Stimulated activated memory B cell treated with anti-CD40 and anti-IgM and Interleukin-4, amounts not matched to agents 10 μg/mL and 1 μg/mL and 100 μg/mL, for 72 hours (primary cell): Measurements from ENCODE around the gene AGPAT2.
"Not testable (repeated sequence)": the region's sequence is repeated elsewhere in the genome, so short reads cannot be mapped to it uniquely, and the experiment has no call there.

ENCODE experiments used
- ATAC-seq: fragments of 150-1000 bp; cut with Tn5 transposase; 2 replicates; pipeline ENCODE4 v1.10.0; 2021
- H3K27ac Mint-ChIP-seq: one replicate; pipeline ENCODE4 v1.8.0; 2022; ENCODE audit warnings: mild to moderate bottlenecking, mixed read lengths
- H3K27me3 Mint-ChIP-seq: one replicate; pipeline ENCODE4 v1.8.0; 2022; ENCODE audit warnings: mixed read lengths
- H3K36me3 Mint-ChIP-seq: one replicate; pipeline ENCODE4 v1.8.0; 2022; ENCODE audit warnings: mixed read lengths
- H3K4me1 Mint-ChIP-seq: one replicate; pipeline ENCODE4 v1.8.0; 2022; ENCODE audit warnings: mixed read lengths
- H3K4me3 Mint-ChIP-seq: one replicate; pipeline ENCODE4 v1.8.0; 2022; ENCODE audit warnings: mild to moderate bottlenecking, moderate library complexity, mixed read lengths
- H3K9me3 Mint-ChIP-seq: one replicate; pipeline ENCODE4 v1.8.0; 2022; ENCODE audit warnings: mixed read lengths

Gene AGPAT2

DNA sequence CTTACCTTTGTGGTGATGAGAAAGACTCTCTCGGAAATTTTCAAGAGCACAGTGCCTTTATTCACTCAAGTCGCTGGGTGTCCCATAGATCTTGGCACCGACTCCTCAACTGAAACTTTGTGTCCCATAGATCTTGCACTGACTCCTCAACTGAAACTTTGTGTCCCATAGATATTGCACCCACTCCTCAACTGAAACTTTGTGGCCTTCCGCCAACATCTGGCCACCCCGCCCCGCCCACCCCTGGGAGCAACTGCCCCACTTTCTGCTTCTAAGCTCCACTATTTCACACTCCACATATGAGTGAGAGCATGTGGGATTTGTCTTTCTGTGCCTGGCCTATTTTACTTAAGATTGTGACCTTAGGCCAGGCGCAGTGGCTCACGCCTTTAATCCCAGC lies 37.2 kb downstream of the AGPAT2 start:
- H3K4me3 Mint-ChIP-seq: no peak overlapping the region
- H3K36me3 Mint-ChIP-seq: no peaks in the 10 kb centered on the region
- no peak for ATAC-seq
- H3K27ac Mint-ChIP-seq: no peak overlapping the region
- H3K27me3 Mint-ChIP-seq: peaks cover 66% of the 10 kb centered on the region
- peaks cover 24% of the 10 kb centered on the region for H3K4me1 Mint-ChIP-seq
- H3K9me3 Mint-ChIP-seq: no peaks in the 10 kb centered on the region

GRCh38 chr9:136648751-136649150 lies 38.5 kb downstream of the AGPAT2 start:
- Mint-ChIP-seq H3K4me3 (no peak overlapping the region), H3K27me3 (peaks cover 64% of the 10 kb centered on the region), H3K4me1 (peaks cover 32% of the 10 kb centered on the region), H3K27ac (peak overlapping the region; percentile 25), H3K9me3 (no peaks in the 10 kb centered on the region), H3K36me3 (no peaks in the 10 kb centered on the region)
- ATAC-seq: no peak

DNA sequence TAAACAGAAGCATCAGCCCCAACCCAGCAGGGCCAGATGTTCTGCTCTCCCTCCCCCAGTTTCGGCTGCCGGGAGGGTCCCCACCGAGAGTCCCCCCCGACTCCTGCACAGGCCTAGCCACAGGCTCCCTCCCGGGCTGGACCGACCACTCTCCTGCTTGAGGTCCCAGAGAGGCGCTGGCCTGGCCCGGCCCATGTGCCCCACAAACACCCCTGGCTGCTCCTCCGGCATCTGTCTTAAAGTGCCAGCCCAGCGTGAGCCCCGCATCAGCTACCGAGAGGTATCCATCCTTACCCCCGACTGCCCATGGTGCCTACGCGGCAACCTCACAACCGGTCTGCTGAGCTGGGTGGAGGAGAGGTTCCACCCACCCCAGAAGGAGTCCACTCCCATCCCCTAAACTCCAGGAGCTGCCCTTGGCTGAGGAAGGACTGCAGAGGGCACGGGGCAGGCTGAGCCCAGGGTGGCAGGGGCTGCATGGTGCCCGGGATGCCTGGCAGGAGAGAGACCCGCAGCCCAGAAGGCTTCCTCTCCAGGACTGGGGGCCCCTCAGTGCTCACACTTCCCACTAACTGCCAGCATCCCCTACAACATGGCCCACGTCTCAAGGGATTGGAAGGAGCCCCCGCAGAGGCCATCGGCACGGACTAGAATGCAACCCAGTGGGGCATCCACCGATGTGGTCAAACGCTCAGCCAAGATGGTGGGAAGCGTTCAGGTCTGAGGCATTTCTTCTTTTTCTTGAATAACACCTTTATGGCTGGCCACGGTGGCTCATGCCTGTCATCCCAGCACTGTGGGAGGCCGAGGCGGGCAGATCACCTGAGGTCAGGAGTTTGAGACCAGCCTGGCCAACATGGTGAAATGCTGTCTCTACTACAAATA lies 40.2 kb downstream of the AGPAT2 start:
- H3K27me3 Mint-ChIP-seq: peaks cover 64% of the 10 kb centered on the region
- H3K36me3 Mint-ChIP-seq: no peaks in the 10 kb centered on the region
- no peak for ATAC-seq
- H3K9me3 Mint-ChIP-seq: no peaks in the 10 kb centered on the region
- H3K4me3 Mint-ChIP-seq: no peak overlapping the region
- H3K27ac Mint-ChIP-seq: peak overlapping the region; percentile 51
- peaks cover 34% of the 10 kb centered on the region for H3K4me1 Mint-ChIP-seq

DNA sequence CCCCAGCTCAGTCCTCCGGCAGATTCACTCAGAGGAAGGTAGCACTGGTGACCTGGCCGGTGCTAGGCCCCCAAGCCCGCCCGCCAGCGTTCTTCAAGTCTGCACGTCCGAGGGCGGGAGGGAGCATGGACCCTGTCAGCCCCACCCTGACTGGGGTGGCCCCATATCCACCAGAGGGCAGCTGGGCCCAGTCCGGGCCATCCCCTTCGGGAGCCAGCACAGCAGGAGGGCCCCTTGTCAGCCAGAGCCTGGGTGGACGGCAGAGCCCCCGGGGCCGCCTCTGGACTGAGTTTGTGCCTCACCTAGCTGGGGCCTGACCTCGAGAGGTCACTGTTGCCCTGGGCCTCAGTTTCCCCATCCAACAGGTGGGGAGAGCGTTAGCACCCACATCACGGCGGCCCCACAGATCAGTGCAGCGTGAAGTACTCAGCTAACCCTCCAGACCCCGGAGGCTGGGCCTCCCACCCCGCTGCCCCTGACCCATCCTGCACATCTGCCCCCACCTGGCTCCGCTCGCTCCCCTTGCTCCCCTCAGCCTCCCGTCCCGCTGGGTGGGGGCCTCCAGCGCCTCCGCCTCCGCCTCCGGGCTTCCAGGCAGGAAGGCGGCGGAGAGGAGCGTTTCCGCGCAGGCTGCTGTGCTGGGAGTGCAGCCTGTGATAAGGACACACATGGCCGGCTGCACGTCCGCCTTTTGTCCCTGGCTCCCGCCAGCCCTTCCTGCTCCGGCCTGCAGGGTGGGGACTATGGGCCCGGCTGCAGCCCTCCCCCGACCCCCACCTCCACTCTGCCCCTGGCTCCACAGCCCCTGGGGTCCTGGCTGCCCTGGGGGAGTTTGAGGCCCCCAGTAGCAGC lies 41.1 kb downstream of the AGPAT2 start:
- H3K27me3 Mint-ChIP-seq: peaks cover 63% of the 10 kb centered on the region

GRCh38 chr9:136645352-136645902 lies 41.8 kb downstream of the AGPAT2 start:
- Mint-ChIP-seq H3K9me3 (no peaks in the 10 kb centered on the region), H3K4me3 (no peak overlapping the region), H3K27ac (no peak overlapping the region), H3K4me1 (peaks cover 26% of the 10 kb centered on the region), H3K36me3 (no peaks in the 10 kb centered on the region), H3K27me3 (peaks cover 70% of the 10 kb centered on the region)
- ATAC-seq: no peak

More for the DNA sequence above, 41.1 kb downstream of the AGPAT2 start:
- peak overlapping the region; percentile 51 for H3K27ac Mint-ChIP-seq
- H3K4me3 Mint-ChIP-seq: no peak overlapping the region
- no peaks in the 10 kb centered on the region for H3K9me3 Mint-ChIP-seq
- no peaks in the 10 kb centered on the region for H3K36me3 Mint-ChIP-seq
- ATAC-seq: no peak
- H3K4me1 Mint-ChIP-seq: peaks cover 33% of the 10 kb centered on the region

DNA sequence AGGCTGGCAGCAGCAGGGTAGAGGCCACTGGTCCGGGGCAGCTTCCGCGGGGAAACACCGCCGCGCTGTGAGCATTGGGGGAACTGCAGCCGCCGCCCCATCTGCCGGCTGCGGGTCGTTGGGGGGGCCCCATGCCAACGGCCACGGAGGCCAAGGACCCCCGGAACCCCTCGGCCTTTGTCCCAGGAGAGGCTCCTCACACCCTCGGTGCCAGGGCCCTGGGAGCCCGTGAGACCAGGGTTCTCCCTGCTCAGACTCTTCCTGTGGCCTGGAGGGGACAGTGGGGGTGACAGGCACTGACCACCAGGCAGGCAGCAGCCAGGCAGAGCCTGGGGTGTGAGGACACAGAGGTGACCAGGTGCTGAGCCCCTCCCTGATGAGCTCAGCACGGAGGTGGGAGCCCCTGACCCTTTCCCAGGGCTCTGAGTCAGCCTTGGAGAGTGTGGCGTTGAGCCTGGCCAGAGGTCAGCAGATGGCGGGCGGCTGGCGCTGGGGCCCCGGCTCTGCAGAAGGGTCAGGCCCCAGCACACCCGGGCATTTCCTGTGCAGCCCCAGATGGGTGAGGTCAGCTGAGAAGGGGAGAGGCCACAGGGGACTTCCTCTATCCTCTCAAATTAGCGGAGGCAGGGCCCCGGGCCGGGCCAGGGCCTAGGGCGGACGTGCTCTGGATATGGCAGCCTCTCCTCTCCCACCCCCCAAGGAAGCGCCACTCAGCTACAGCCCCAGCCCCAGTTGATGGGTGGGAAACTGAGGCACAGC lies 42.5 kb downstream of the AGPAT2 start:
- H3K9me3 Mint-ChIP-seq: no peaks in the 10 kb centered on the region
- peak; percentile 86 for ATAC-seq

GRCh38 chr9:136644343-136644592 lies 43.0 kb downstream of the AGPAT2 start:
- Mint-ChIP-seq H3K27ac (no peak overlapping the region), H3K4me3 (no peak overlapping the region), H3K27me3 (peaks cover 77% of the 10 kb centered on the region), H3K9me3 (no peaks in the 10 kb centered on the region), H3K36me3 (no peaks in the 10 kb centered on the region), H3K4me1 (peaks cover 25% of the 10 kb centered on the region)
- ATAC-seq: no peak

More for the DNA sequence above, 42.5 kb downstream of the AGPAT2 start:
- H3K4me1 Mint-ChIP-seq: peaks cover 25% of the 10 kb centered on the region
- H3K36me3 Mint-ChIP-seq: no peaks in the 10 kb centered on the region
- no peak overlapping the region for H3K4me3 Mint-ChIP-seq
- peaks cover 77% of the 10 kb centered on the region for H3K27me3 Mint-ChIP-seq
- H3K27ac Mint-ChIP-seq: no peak overlapping the region

DNA sequence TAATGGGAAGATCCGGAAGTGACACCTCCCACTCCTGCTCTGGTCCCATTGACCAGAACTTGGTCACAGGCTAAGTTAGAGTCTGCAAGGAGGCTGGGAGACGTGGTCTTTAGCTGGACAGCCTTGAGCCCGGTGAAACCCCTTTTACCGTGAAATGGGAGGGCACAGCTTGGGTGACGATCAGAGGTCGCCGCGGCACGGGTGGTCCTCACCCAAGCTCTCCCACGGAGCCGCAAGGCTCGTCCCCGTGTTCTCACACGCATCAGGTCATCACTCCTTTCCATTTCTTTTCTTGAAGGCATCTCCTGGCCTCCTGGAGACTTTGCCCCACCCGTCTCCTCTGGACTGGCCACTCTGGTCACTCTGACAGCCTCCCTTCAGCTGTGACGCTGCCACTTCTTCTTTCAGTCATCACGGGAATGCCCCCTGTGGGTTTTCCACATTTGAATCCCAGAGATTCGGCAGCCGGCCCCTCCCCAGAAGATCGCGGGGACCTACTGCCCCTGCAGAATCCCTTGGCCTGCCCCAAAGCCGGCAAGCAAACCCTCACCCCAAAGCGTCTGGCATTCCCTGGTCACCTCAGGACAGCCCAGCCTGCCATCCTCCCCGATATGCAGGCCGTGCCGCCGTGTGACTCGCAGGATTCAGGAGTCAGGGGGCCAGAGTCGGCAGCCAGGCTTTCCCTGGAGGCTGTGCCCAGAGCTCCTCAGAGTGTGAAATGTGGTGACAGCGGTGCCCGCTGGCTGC lies 43.5 kb downstream of the AGPAT2 start:
- no peaks in the 10 kb centered on the region for H3K36me3 Mint-ChIP-seq
- no peak overlapping the region for H3K4me3 Mint-ChIP-seq
- peaks cover 74% of the 10 kb centered on the region for H3K27me3 Mint-ChIP-seq
- no peak for ATAC-seq
- peaks cover 25% of the 10 kb centered on the region for H3K4me1 Mint-ChIP-seq
- no peaks in the 10 kb centered on the region for H3K9me3 Mint-ChIP-seq
- H3K27ac Mint-ChIP-seq: no peak overlapping the region

DNA sequence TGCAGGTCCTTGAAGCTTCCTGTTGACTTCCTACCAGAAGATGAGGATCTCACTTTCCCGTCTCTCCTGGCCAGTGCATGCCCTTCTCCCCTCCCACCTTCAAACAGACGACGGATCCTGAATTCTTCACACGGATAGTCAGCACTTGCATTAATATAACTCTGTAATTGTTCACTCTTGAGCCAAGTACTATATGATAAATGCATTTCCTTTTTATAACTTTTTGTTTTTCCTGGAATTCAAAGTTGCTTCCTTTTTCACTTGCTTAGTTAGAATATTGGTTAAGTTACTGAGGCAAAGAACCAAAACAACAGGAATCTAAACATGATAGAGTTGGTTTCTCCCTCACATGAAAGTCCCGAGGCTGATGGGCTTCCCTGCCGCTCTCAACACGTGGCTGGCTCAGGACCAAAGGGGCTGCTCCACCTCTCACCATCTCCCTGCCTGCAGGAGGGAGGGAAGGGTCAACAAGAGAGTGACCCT lies 44.8 kb downstream of the AGPAT2 start:
- Mint-ChIP-seq H3K9me3 (no peaks in the 10 kb centered on the region), H3K27me3 (peaks cover 68% of the 10 kb centered on the region), H3K36me3 (no peaks in the 10 kb centered on the region), H3K27ac (no peak overlapping the region), H3K4me3 (no peak overlapping the region), H3K4me1 (peaks cover 25% of the 10 kb centered on the region)
- no peak for ATAC-seq

DNA sequence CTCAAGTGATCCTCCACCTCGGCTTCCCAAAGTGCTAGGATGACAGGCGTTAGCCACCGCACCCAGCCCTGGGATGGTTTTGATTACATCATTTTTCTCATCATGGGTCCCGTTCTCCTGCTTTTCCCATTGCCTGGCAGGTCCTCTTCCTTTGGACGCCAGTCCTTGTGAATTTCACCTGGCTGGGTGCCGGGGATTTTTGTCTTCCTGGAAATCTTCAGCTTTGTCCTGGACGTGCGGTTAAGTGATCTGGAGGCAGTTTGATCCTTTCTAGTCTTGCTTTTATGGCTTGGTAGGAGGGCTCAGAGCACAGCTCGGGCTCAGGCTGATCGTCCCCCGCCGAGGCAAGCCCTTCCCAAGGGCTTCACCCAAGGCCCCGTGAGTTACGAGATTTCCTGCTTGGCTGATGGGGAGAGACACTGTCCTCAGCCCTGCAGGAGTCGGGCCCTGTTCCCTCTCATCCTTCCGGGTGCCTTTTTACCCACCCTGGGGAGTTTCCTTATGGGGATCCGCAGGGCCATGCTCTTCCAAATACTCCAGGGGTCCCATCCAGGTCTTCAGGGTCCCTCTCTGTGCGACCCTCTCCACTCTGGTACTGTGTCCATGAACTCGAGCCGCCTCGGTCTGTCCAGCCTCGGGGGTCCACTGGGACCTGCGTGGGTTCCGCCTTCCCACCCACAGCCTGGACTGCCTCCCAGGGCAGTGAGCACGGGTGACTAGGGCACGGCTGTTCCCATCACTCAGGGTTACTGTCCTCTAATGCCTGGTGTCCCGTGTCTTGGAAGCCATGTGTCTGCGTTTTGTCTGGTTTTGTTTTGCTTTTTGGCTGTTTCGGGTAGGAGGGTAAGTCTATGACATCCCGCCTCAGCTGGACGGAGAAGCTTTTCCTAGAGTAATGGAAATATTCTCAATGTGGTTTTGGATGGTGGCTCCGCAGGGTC lies 46.8 kb downstream of the AGPAT2 start:
- H3K27ac Mint-ChIP-seq: no peak overlapping the region
- no peak overlapping the region for H3K4me3 Mint-ChIP-seq
- H3K27me3 Mint-ChIP-seq: peaks cover 62% of the 10 kb centered on the region
- ATAC-seq: no peak
- H3K9me3 Mint-ChIP-seq: no peaks in the 10 kb centered on the region
- H3K36me3 Mint-ChIP-seq: no peaks in the 10 kb centered on the region
- peaks cover 14% of the 10 kb centered on the region for H3K4me1 Mint-ChIP-seq

- Mint-ChIP-seq H3K4me1 (no peaks in the 10 kb centered on the region), H3K27ac (no peak overlapping the region), H3K4me3 (no peak overlapping the region), H3K27me3 (peaks cover 28% of the 10 kb centered on the region), H3K9me3 (no peaks in the 10 kb centered on the region), H3K36me3 (no peaks in the 10 kb centered on the region)
- no peak for ATAC-seq
Measured at GRCh38 chr9:136634904-136635303, 52.4 kb downstream of the AGPAT2 start.

GRCh38 chr9:136632491-136633106 lies 54.7 kb downstream of the AGPAT2 start:
- not testable (repeated sequence) for ATAC-seq, H3K36me3 Mint-ChIP-seq, H3K27ac Mint-ChIP-seq

DNA sequence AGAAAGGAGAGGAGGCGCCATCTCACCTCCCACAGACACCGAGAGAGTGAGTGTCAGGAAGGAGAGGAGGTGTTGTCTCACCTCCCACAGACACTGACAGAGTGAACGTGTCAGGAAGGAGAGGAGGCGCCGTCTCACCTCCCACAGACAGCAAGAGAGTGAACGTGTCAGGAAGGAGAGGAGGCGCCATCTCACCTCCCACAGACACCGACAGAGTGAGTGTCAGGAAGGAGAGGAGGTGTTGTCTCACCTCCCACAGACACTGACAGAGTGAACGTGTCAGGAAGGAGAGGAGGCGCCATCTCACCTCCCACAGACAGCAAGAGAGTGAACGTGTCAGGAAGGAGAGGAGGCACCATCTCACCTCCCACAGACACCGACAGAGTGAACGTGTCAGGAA lies 55.2 kb downstream of the AGPAT2 start:
- not testable (repeated sequence) for H3K4me1 Mint-ChIP-seq, ATAC-seq, H3K9me3 Mint-ChIP-seq, H3K27ac Mint-ChIP-seq, H3K36me3 Mint-ChIP-seq, H3K4me3 Mint-ChIP-seq
- peaks cover 53% of the 10 kb centered on the region for H3K27me3 Mint-ChIP-seq

More at GRCh38 chr9:136632491-136633106, 54.7 kb downstream of the AGPAT2 start:
- not testable (repeated sequence) for H3K9me3 Mint-ChIP-seq, H3K4me1 Mint-ChIP-seq, H3K4me3 Mint-ChIP-seq
- H3K27me3 Mint-ChIP-seq: peaks cover 48% of the 10 kb centered on the region
